HepG2 (cell line): ENCODE measurements around the gene MOXD1. TPM values are rescaled to one million over a fixed set of nuclear protein-coding genes. Genes with fewer than 3 reads are reported as not detected.

Source experiments
- ATAC-seq: fragments of 200-7000 bp; cut with Tn5 transposase; 3 replicates; pipeline ENCODE4 v1.9.1; 2020; ENCODE audit warnings: mild to moderate bottlenecking, moderate library complexity
- BruUV-seq: library from RNA; stranded (reverse); fragments of 400-500 nt; replicated peaks from 2 replicates; lab custom pipeline; 2021; lab: Mats Ljungman, UMichigan
- CTCF ChIA-PET: fragments of 300-600 bp; formaldehyde crosslinking; extraction: SDS; loops from one replicate; lab custom pipeline; 2021; ENCODE audit warnings: low total read pairs, inconsistent platforms, low intra/inter-chr PET ratio; lab: Yijun Ruan, JAX
- POLR2A ChIA-PET: fragments of 350-600 bp; sonication (Branson Sonifier 250); formaldehyde crosslinking; loops from one replicate; lab custom pipeline; 2020; ENCODE audit warnings: antibody characterized with exemption, inconsistent platforms; lab: Yijun Ruan, JAX
- DNase-seq: peaks from one replicate; pipeline ENCODE4 v3.0.0-alpha.2; 2015; ENCODE audit warnings: low spot score
- FAIRE-seq: peaks from 3 replicates; lab custom pipeline; 2011; peaks lifted over from hg19 to GRCh38; lab: Jason Lieb, UNC
- H2AFZ ChIP-seq: one replicate; pipeline ENCODE4 v1.6.1; 2011; ENCODE audit warnings: low read length, inconsistent platforms
- H3K27ac ChIP-seq: fragments of 300-600 bp; 3 replicates; pipeline ENCODE4 v1.8.0; 2011; ENCODE audit warnings: mixed run types, mild to moderate bottlenecking, mixed read lengths, low read length, inconsistent platforms; ENCODE audit not compliant: insufficient read depth; ENCODE audit errors: extremely low read length
- H3K27me3 ChIP-seq, 2 experiments: fragments of 200-600 bp in 1 of 2; 2 replicates in 1 of 2; 3 replicates in 1 of 2; pipeline versions ENCODE4 v1.6.0 to v1.8.0; 2011; ENCODE audit warnings: low read length in 2 of 2, mild to moderate bottlenecking in 2 of 2, moderate library complexity in 2 of 2, inconsistent platforms in 1 of 2; ENCODE audit not compliant: insufficient read depth in 2 of 2, control insufficient read depth in 1 of 2
- H3K36me3 ChIP-seq, 2 experiments: fragments of 200-600 bp in 1 of 2; replicated peaks in 1 of 2; 2 replicates in 1 of 2; 3 replicates in 1 of 2; pipeline versions ENCODE4 v1.5.1 to v1.8.0; 2011; ENCODE audit warnings: low read length in 2 of 2, inconsistent platforms in 1 of 2; ENCODE audit not compliant: insufficient read depth in 2 of 2, control insufficient read depth in 1 of 2
- H3K4me1 ChIP-seq: 2 replicates; pipeline ENCODE4 v1.5.1; 2012; ENCODE audit warnings: low read length, inconsistent platforms; ENCODE audit not compliant: insufficient read depth
- H3K4me2 ChIP-seq: 2 replicates; pipeline ENCODE4 v1.6.0; 2011; ENCODE audit warnings: low read depth, low read length, inconsistent platforms
- H3K4me3 ChIP-seq, 3 experiments: fragments of 200-600 bp in 1 of 3; sonication (generic), shearing (Covaris generic) in 1 of 3; replicated peaks in 1 of 3; 2 replicates each; pipeline ENCODE4 v1.5.1; 2011 to 2016; ENCODE audit warnings: low read length in 3 of 3, inconsistent platforms in 2 of 3, low read depth in 2 of 3, mild to moderate bottlenecking in 2 of 3, control low read depth in 1 of 3, mixed read lengths in 1 of 3; ENCODE audit not compliant: insufficient read depth in 1 of 3
- H3K79me2 ChIP-seq: one replicate; pipeline ENCODE4 v1.6.1; 2011; ENCODE audit warnings: low read length, inconsistent platforms; ENCODE audit not compliant: insufficient read depth
- H3K9ac ChIP-seq: 2 replicates; pipeline ENCODE4 v1.6.0; 2011; ENCODE audit warnings: mild to moderate bottlenecking, low read depth, low read length, inconsistent platforms; ENCODE audit not compliant: insufficient read depth
- H3K9me3 ChIP-seq: 2 replicates; pipeline ENCODE4 v1.5.1; 2012; ENCODE audit warnings: mild to moderate bottlenecking, low read length
- H4K20me1 ChIP-seq: 2 replicates; pipeline ENCODE4 v1.6.0; 2011; ENCODE audit warnings: inconsistent platforms, mild to moderate bottlenecking, low read length, moderate library complexity; ENCODE audit not compliant: insufficient read depth
- BHLHE40 ChIP-seq: IDR thresholded peaks from 2 replicates; pipeline ENCODE4 v1.6.1; 2011; ENCODE audit warnings: low read length, improper control_type of control experiment
- MAFF ChIP-seq: IDR thresholded peaks from 2 replicates; pipeline ENCODE4 v1.6.1; 2011; ENCODE audit warnings: low read depth, low read length, improper control_type of control experiment
- MAFK ChIP-seq, 2 experiments: IDR thresholded peaks in 1 of 2; conservative IDR thresholded peaks in 1 of 2; 2 replicates each; pipeline ENCODE4 v1.6.1; 2011; ENCODE audit warnings: improper control_type of control experiment in 2 of 2, low read length in 2 of 2
- SPEN ChIP-seq: sonication (generic); formaldehyde crosslinking; IDR thresholded peaks from 2 replicates; pipeline ENCODE4 v1.5.1; 2020; ENCODE audit warnings: low read depth, mild to moderate bottlenecking, missing genetic modification reagents
- ZNF24 ChIP-seq: fragments of 450-650 bp; IDR thresholded peaks from 2 replicates; pipeline ENCODE4 v1.6.1; 2017; ENCODE audit warnings: antibody characterized with exemption, mild to moderate bottlenecking
- ZNF317 ChIP-seq: sonication (generic); formaldehyde crosslinking; IDR thresholded peaks from 2 replicates; pipeline ENCODE4 v1.5.0; 2020; ENCODE audit warnings: mild to moderate bottlenecking, missing genetic modification reagents
- ZNF44 ChIP-seq: sonication (generic); formaldehyde crosslinking; IDR thresholded peaks from 2 replicates; pipeline ENCODE4 v1.5.1; 2020; ENCODE audit warnings: mild to moderate bottlenecking, missing genetic modification reagents
- ZNF543 ChIP-seq: sonication (generic); formaldehyde crosslinking; IDR thresholded peaks from 2 replicates; pipeline ENCODE4 v1.4.0; 2020; ENCODE audit warnings: mild to moderate bottlenecking, missing genetic modification reagents
- ZNF7 ChIP-seq: IDR thresholded peaks from 2 replicates; pipeline ENCODE4 v1.6.1; 2016; ENCODE audit warnings: missing biosample characterization, missing genetic modification reagents
- ZNF703 ChIP-seq: sonication (generic); formaldehyde crosslinking; IDR thresholded peaks from 2 replicates; pipeline ENCODE4 v1.5.1; 2020; ENCODE audit warnings: missing genetic modification reagents, mild to moderate bottlenecking, moderate library complexity, borderline replicate concordance
- WGBS: methylation state at CpG from one replicate; pipeline ENCODE4 v1.1.6; 2017; ENCODE audit warnings: low lambda C conversion rate; 5-methylcytosine and 5-hydroxymethylcytosine counted together
- in situ Hi-C: cut with HindIII; loops from 2 replicates; pipeline ENCODE4 v1.10.0; 2017; ENCODE audit warnings: low pct_unique_long_range_greater_than_20kb; ENCODE audit not compliant: extremely low pct_ligation_motif_present
- intact Hi-C: fragments of 100-400 bp; cut with micrococcal nuclease; formaldehyde crosslinking; loops from one replicate; pipeline ENCODE4 v1.10.0; 2022; ENCODE audit not compliant: unreplicated experiment
- polyA plus RNA-seq, 8 experiments: library from polyadenylated mRNA; depleted of rRNA in 3 of 8; stranded (reverse) in 7 of 8; unstranded in 1 of 8; fragments of >200 nt; fragmentation: Illumina TruSeq in 4 of 8; extraction: Trizol in 4 of 8; gene quantifications; 2 replicates each; pipeline versions ENCODE4 v1.2.1 to v1.2.3, GENCODE V29; 2011 to 2016; ENCODE audit warnings: low read depth in 4 of 8, missing spikeins in 1 of 8, mixed read lengths in 1 of 8; ENCODE audit not compliant: insufficient read depth in 1 of 8
- total RNA-seq, 5 experiments: library from RNA; depleted of rRNA; stranded (reverse); fragments of >200 nt; fragmentation: Illumina TruSeq; extraction: Trizol; gene quantifications; 2 replicates each; pipeline ENCODE4 v1.2.3, GENCODE V29; 2016; ENCODE audit warnings: low read depth in 1 of 5

MOXD1 gene
- total and polyA plus RNA-seq, 2 of the 13 experiments (the other 11 are each of a cell fraction or from before 2014, with no cell fraction given), result 0.03 TPM; not detected in 1

DNA sequence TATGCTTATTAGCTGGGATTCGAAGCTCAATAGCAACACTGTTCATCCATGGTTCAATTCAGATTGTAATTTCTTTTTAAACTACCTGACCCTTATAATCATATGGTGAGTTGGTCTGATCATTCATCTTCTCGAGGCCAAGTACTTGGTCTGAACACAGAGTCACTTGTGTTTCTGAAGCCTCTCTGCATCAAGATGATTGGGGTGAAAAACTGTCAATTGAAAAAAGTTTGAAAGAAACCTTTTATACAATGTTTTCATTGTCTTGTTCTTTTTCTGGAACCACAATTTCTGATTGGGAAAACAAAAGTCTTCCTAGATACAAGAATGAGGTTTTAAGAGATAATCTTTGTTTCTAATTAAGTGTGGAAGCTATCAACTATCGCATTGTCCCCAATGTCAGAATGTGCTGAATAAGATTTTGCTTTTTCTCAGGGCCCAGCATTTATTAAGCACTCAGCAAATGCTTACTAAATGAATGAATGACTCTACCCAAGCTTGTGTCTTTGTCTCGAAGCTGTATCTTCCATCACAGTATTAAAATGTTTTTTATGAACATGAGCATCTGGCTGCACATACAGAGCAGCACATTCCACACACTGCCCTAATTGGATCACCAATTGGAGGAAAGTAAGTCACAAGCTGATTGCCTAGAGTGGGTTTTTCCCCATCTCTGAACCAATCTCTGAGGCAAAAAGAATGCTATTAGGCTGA is 45.0 kb upstream of the MOXD1 start:
- DNase-seq (no peak), FAIRE-seq (no peak), ATAC-seq (no peak)
- TF ChIP-seq ZNF543 (CRISPR knock-in tag) (no peak), BHLHE40 (no peak), SPEN (no peak), ZNF703 (no peak), ZNF317 (CRISPR knock-in tag) (no peak), ZNF7 (CRISPR knock-in tag) (no peak), MAFF (0 out of 2 replicates have a peak, but pooled peaks have one; percentile 24), ZNF44 (no peak), ZNF24 (no peak), MAFK (conservative IDR thresholded peaks at IDR 0.05 in 1 of 2, IDR thresholded peaks at IDR 0.05 in 1 of 2; ENCODE audit: low read length in 2 of 2) (peak in 1 of 2 experiments; percentile 27; a peak in 1 of 4 replicates)
- Histone ChIP-seq H4K20me1 (no peaks in the 10 kb centered on the region), H3K4me1 (no peaks in the 10 kb centered on the region), H3K4me2 (no peak overlapping the region), H3K79me2 (no peaks in the 10 kb centered on the region), H3K9me3 (peaks cover 17% of the 10 kb centered on the region), H3K27me3 (no peaks in the 10 kb centered on the region), H2AFZ (no peak overlapping the region), H3K4me3 (no peak overlapping the region), H3K27ac (no peak overlapping the region), H3K36me3 (no peaks in the 10 kb centered on the region), H3K9ac (no peak overlapping the region)
- CTCF ChIA-PET, result no interaction called here
- BruUV-seq, result no TSS peak
- POLR2A ChIA-PET, result no interaction called here
- WGBS, result 63% methylated on average over 4 of the region's 4 CpGs
- intact Hi-C loops, result no loop called here
- in situ Hi-C loops, result no loop called here
